GM12878 (cell line): ENCODE measurements around the gene LEKR1. TPM values are rescaled to one million over a fixed set of nuclear protein-coding genes. Genes with fewer than 3 reads are reported as not detected.

Source experiments
- BHLHE40 ChIP-seq, 2 experiments: fragments of 450-650 bp in 1 of 2; IDR thresholded peaks; 2 replicates each; pipeline ENCODE4 v1.6.1; 2011 to 2017; ENCODE audit warnings: low read depth in 2 of 2, borderline replicate concordance in 1 of 2, improper control_type of control experiment in 1 of 2, low read length in 1 of 2, mild to moderate bottlenecking in 1 of 2
- CREM ChIP-seq: IDR thresholded peaks from 2 replicates; pipeline ENCODE4 v1.6.1; 2014; ENCODE audit warnings: antibody characterized with exemption, low read depth
- FOXK2 ChIP-seq: fragments of 450-650 bp; IDR thresholded peaks from 2 replicates; pipeline ENCODE4 v1.6.1; 2017; ENCODE audit warnings: mild to moderate bottlenecking, moderate library complexity
- MEF2B ChIP-seq: fragments of 450-650 bp; IDR thresholded peaks from 2 replicates; pipeline ENCODE4 v1.6.1; 2018; ENCODE audit warnings: mild to moderate bottlenecking, moderate library complexity; ENCODE audit not compliant: partially characterized antibody, poor library complexity, severe bottlenecking
- NR2C2 ChIP-seq: IDR thresholded peaks from 2 replicates; pipeline ENCODE4 v1.6.1; 2011; ENCODE audit warnings: borderline replicate concordance, low read depth; ENCODE audit not compliant: control insufficient read depth, insufficient read length
- SRF ChIP-seq, 2 experiments: IDR thresholded peaks; 2 replicates each; pipeline ENCODE4 v1.6.1; 2011; ENCODE audit warnings: low read depth in 2 of 2, low read length in 2 of 2, mild to moderate bottlenecking in 1 of 2, moderate library complexity in 1 of 2
- SUPT20H ChIP-seq: IDR thresholded peaks from 2 replicates; pipeline ENCODE4 v1.6.1; 2011; ENCODE audit warnings: low read depth, mild to moderate bottlenecking, low read length, moderate library complexity, borderline replicate concordance; ENCODE audit not compliant: control insufficient read depth
- YBX1 ChIP-seq: fragments of 450-650 bp; IDR thresholded peaks from 2 replicates; pipeline ENCODE4 v1.6.1; 2016; ENCODE audit warnings: antibody characterized with exemption
- polyA plus RNA-seq, 11 experiments: library from polyadenylated mRNA; depleted of rRNA in 4 of 11; unstranded in 6 of 11; stranded (reverse) in 5 of 11; fragments of >200 nt; fragmentation: Nextera tagmentation in 4 of 11; fragmentation: Illumina TruSeq in 1 of 11; extraction: Ambion mirVana in 4 of 11; extraction: Trizol in 1 of 11; gene quantifications; 1 replicate in 1 of 11; 2 replicates in 10 of 11; pipeline versions ENCODE4 v1.2.1 to v1.2.3, GENCODE V29; 2011 to 2016; ENCODE audit warnings: inconsistent platforms in 2 of 11, missing spikeins in 2 of 11, low read depth in 1 of 11
- total RNA-seq, 4 experiments: library from RNA; depleted of rRNA in 3 of 4; stranded (reverse); fragments of >200 nt in 3 of 4; fragmentation: Illumina TruSeq in 1 of 4; extraction: Trizol in 1 of 4; gene quantifications; 2 replicates each; pipeline versions ENCODE4 v1.2.1 to v1.2.3, GENCODE V29; 2013 to 2021
- TF ChIP-seq, protein P1 (sequence below): IDR thresholded peaks from 2 replicates; pipeline ENCODE4 v1.6.1; 2012; ENCODE audit warnings: improper control_type of control experiment, low read depth, low read length; ENCODE audit not compliant: insufficient replicate concordance
- TF ChIP-seq, protein P2 (sequence below): IDR thresholded peaks from 2 replicates; pipeline ENCODE4 v1.6.1; 2012; ENCODE audit warnings: low read length, inconsistent platforms
- TF ChIP-seq, protein P3 (sequence below): fragments of 450-650 bp; IDR thresholded peaks from 2 replicates; pipeline ENCODE4 v1.6.1; 2017; ENCODE audit warnings: mild to moderate bottlenecking, moderate library complexity
- TF ChIP-seq, protein P4 (sequence below): fragments of 450-650 bp; IDR thresholded peaks from 2 replicates; pipeline ENCODE4 v1.6.1; 2017; ENCODE audit warnings: borderline replicate concordance
- TF ChIP-seq, protein P5 (sequence below): fragments of 450-650 bp; IDR thresholded peaks from 2 replicates; pipeline ENCODE4 v1.6.1; 2017; ENCODE audit warnings: mild to moderate bottlenecking

The LEKR1 gene
- total and polyA plus RNA-seq, 10 of the 15 experiments (the other 5 are each of a cell fraction or from before 2014, with no cell fraction given): 0.48 to 3.2 (median 1.3) TPM

DNA sequence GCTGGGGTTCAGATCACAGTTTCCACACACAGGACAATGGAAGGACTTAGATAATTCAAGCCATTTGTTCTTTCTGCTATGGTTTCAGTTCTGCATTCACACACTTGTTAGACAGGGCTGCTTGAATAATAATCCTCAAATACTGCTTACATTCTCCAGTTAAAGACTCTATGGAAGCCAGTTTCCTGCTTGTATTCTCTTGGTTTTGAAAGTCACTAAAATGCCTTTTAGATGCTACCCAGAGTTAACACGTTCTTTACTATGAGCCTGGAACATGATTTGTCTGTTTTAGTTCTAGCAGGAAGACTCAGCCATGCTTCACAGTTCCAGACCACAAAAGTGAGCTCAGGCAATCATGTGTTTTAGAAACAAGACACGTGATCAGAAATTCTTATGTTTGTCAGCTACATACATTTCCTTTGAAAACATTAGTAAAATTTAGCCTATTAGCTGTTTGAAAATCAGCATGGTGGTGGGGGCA lies 152.4 kb downstream of the LEKR1 start (continued):
- TF ChIP-seq, protein P1, sequence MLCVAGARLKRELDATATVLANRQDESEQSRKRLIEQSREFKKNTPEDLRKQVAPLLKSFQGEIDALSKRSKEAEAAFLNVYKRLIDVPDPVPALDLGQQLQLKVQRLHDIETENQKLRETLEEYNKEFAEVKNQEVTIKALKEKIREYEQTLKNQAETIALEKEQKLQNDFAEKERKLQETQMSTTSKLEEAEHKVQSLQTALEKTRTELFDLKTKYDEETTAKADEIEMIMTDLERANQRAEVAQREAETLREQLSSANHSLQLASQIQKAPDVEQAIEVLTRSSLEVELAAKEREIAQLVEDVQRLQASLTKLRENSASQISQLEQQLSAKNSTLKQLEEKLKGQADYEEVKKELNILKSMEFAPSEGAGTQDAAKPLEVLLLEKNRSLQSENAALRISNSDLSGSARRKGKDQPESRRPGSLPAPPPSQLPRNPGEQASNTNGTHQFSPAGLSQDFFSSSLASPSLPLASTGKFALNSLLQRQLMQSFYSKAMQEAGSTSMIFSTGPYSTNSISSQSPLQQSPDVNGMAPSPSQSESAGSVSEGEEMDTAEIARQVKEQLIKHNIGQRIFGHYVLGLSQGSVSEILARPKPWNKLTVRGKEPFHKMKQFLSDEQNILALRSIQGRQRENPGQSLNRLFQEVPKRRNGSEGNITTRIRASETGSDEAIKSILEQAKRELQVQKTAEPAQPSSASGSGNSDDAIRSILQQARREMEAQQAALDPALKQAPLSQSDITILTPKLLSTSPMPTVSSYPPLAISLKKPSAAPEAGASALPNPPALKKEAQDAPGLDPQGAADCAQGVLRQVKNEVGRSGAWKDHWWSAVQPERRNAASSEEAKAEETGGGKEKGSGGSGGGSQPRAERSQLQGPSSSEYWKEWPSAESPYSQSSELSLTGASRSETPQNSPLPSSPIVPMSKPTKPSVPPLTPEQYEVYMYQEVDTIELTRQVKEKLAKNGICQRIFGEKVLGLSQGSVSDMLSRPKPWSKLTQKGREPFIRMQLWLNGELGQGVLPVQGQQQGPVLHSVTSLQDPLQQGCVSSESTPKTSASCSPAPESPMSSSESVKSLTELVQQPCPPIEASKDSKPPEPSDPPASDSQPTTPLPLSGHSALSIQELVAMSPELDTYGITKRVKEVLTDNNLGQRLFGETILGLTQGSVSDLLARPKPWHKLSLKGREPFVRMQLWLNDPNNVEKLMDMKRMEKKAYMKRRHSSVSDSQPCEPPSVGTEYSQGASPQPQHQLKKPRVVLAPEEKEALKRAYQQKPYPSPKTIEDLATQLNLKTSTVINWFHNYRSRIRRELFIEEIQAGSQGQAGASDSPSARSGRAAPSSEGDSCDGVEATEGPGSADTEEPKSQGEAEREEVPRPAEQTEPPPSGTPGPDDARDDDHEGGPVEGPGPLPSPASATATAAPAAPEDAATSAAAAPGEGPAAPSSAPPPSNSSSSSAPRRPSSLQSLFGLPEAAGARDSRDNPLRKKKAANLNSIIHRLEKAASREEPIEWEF: no peak
- peak; percentile 80 for TF ChIP-seq MEF2B
- peak; percentile 69 to 82; a peak in 3 of 4 replicates for TF ChIP-seq BHLHE40 (IDR thresholded peaks at IDR 0.05; ENCODE audit: borderline replicate concordance in 1 of 2, low read depth in 2 of 2, low read length in 1 of 2)
- TF ChIP-seq SRF (IDR thresholded peaks at IDR 0.05; ENCODE audit: low read depth in 2 of 2, low read length in 2 of 2): no peak
- TF ChIP-seq, protein P2, sequence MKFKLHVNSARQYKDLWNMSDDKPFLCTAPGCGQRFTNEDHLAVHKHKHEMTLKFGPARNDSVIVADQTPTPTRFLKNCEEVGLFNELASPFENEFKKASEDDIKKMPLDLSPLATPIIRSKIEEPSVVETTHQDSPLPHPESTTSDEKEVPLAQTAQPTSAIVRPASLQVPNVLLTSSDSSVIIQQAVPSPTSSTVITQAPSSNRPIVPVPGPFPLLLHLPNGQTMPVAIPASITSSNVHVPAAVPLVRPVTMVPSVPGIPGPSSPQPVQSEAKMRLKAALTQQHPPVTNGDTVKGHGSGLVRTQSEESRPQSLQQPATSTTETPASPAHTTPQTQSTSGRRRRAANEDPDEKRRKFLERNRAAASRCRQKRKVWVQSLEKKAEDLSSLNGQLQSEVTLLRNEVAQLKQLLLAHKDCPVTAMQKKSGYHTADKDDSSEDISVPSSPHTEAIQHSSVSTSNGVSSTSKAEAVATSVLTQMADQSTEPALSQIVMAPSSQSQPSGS: peak; percentile 81
- TF ChIP-seq YBX1: no peak
- peak; percentile 46 for TF ChIP-seq CREM
- TF ChIP-seq NR2C2: no peak
- no peak for TF ChIP-seq SUPT20H
- TF ChIP-seq, protein P3, sequence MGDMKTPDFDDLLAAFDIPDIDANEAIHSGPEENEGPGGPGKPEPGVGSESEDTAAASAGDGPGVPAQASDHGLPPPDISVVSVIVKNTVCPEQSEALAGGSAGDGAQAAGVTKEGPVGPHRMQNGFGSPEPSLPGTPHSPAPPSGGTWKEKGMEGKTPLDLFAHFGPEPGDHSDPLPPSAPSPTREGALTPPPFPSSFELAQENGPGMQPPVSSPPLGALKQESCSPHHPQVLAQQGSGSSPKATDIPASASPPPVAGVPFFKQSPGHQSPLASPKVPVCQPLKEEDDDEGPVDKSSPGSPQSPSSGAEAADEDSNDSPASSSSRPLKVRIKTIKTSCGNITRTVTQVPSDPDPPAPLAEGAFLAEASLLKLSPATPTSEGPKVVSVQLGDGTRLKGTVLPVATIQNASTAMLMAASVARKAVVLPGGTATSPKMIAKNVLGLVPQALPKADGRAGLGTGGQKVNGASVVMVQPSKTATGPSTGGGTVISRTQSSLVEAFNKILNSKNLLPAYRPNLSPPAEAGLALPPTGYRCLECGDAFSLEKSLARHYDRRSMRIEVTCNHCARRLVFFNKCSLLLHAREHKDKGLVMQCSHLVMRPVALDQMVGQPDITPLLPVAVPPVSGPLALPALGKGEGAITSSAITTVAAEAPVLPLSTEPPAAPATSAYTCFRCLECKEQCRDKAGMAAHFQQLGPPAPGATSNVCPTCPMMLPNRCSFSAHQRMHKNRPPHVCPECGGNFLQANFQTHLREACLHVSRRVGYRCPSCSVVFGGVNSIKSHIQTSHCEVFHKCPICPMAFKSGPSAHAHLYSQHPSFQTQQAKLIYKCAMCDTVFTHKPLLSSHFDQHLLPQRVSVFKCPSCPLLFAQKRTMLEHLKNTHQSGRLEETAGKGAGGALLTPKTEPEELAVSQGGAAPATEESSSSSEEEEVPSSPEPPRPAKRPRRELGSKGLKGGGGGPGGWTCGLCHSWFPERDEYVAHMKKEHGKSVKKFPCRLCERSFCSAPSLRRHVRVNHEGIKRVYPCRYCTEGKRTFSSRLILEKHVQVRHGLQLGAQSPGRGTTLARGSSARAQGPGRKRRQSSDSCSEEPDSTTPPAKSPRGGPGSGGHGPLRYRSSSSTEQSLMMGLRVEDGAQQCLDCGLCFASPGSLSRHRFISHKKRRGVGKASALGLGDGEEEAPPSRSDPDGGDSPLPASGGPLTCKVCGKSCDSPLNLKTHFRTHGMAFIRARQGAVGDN: peak; percentile 91
- TF ChIP-seq FOXK2: no peak
- TF ChIP-seq, protein P4, sequence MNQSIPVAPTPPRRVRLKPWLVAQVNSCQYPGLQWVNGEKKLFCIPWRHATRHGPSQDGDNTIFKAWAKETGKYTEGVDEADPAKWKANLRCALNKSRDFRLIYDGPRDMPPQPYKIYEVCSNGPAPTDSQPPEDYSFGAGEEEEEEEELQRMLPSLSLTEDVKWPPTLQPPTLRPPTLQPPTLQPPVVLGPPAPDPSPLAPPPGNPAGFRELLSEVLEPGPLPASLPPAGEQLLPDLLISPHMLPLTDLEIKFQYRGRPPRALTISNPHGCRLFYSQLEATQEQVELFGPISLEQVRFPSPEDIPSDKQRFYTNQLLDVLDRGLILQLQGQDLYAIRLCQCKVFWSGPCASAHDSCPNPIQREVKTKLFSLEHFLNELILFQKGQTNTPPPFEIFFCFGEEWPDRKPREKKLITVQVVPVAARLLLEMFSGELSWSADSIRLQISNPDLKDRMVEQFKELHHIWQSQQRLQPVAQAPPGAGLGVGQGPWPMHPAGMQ: no peak
- TF ChIP-seq, protein P5, sequence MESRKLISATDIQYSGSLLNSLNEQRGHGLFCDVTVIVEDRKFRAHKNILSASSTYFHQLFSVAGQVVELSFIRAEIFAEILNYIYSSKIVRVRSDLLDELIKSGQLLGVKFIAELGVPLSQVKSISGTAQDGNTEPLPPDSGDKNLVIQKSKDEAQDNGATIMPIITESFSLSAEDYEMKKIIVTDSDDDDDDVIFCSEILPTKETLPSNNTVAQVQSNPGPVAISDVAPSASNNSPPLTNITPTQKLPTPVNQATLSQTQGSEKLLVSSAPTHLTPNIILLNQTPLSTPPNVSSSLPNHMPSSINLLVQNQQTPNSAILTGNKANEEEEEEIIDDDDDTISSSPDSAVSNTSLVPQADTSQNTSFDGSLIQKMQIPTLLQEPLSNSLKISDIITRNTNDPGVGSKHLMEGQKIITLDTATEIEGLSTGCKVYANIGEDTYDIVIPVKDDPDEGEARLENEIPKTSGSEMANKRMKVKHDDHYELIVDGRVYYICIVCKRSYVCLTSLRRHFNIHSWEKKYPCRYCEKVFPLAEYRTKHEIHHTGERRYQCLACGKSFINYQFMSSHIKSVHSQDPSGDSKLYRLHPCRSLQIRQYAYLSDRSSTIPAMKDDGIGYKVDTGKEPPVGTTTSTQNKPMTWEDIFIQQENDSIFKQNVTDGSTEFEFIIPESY: no peak
